Adrenal gland (tissue), 5 donors: ENCODE data around the gene RAD51.

Experiments
- POLR2A ChIP-seq, 2 donors: fragments of 450-650 bp; IDR thresholded peaks; one replicate each; pipeline ENCODE4 v1.6.1; 2017; ENCODE audit warnings: antibody characterized with exemption in 2 of 2, mild to moderate bottlenecking in 2 of 2, moderate library complexity in 1 of 2
- TF ChIP-seq, protein P1 (sequence below), 6 experiments: fragments of 450-650 bp in 4 of 6; fragments of 200-600 bp in 2 of 6; sonication (generic) in 1 of 6; IDR thresholded peaks; 1 replicate in 5 of 6; 2 replicates in 1 of 6; pipeline versions ENCODE4 v1.5.1 to v1.8.0; 2016 to 2021; ENCODE audit warnings: antibody characterized with exemption in 6 of 6, mild to moderate bottlenecking in 2 of 6, moderate library complexity in 1 of 6
- donor health status: DM: no; HTN: no; CAD: no.

DNA sequence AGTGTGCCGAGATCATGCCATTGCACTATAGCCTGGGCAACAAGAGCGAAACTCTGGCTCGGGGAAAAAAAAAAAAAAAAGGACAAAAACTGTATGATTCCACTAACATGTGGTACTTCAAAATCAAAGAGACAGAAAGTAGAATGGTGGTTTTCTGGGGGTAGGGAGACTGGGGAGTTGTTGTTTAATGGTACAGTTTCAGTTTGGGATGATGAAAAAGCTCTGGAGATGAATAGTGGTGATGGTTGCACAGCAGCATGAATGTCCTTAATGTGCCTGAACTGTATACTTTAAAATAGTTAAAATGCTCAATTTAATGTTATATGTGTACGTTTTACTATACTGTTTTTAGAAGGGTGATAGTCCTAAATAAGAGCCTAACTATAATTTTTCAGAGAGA is 27.4 kb downstream of the RAD51 start:
- TF ChIP-seq, protein P1, sequence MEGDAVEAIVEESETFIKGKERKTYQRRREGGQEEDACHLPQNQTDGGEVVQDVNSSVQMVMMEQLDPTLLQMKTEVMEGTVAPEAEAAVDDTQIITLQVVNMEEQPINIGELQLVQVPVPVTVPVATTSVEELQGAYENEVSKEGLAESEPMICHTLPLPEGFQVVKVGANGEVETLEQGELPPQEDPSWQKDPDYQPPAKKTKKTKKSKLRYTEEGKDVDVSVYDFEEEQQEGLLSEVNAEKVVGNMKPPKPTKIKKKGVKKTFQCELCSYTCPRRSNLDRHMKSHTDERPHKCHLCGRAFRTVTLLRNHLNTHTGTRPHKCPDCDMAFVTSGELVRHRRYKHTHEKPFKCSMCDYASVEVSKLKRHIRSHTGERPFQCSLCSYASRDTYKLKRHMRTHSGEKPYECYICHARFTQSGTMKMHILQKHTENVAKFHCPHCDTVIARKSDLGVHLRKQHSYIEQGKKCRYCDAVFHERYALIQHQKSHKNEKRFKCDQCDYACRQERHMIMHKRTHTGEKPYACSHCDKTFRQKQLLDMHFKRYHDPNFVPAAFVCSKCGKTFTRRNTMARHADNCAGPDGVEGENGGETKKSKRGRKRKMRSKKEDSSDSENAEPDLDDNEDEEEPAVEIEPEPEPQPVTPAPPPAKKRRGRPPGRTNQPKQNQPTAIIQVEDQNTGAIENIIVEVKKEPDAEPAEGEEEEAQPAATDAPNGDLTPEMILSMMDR (IDR thresholded peaks at IDR 0.05): no peak
- TF ChIP-seq POLR2A (IDR thresholded peaks at IDR 0.05): no peak
